Endothelial cell of umbilical vein (primary cell): ENCODE results near the gene TXNDC17. TPM values are rescaled to one million over a fixed set of nuclear protein-coding genes. Genes with fewer than 3 reads are reported as not detected.

ENCODE experiments used
- BruUV-seq: library from RNA; stranded (reverse); fragments of 400-500 nt; replicated peaks from 2 replicates; lab custom pipeline; 2021; lab: Mats Ljungman, UMichigan
- CTCF ChIA-PET: fragments of 300-600, 350-600 bp; sonication (Branson Sonifier 250); formaldehyde crosslinking; loops from one replicate; lab custom pipeline; 2021; ENCODE audit warnings: antibody characterized with exemption, inconsistent platforms; lab: Charles Lee
- POLR2A ChIA-PET: fragments of 300-600, 350-600 bp; sonication (Branson Sonifier 250); formaldehyde crosslinking; loops from one replicate; lab custom pipeline; 2021; ENCODE audit warnings: antibody characterized with exemption, inconsistent platforms; lab: Charles Lee
- DNase-seq: peaks from one replicate; pipeline ENCODE4 v3.0.0-alpha.2; 2011; ENCODE audit warnings: low read depth, low spot score
- FAIRE-seq: peaks from 2 replicates; lab custom pipeline; 2011; peaks lifted over from hg19 to GRCh38; lab: Jason Lieb, UNC
- H2AFZ ChIP-seq: 2 replicates; pipeline ENCODE4 v1.6.0; 2012; ENCODE audit warnings: low read depth, low read length, control low read depth, inconsistent platforms
- H3K27ac ChIP-seq: 2 replicates; pipeline ENCODE4 v1.5.1; 2011; ENCODE audit warnings: low read depth, mild to moderate bottlenecking, control low read depth, low read length, moderate library complexity; ENCODE audit not compliant: insufficient read depth
- H3K27me3 ChIP-seq, 2 experiments: 2 replicates each; pipeline versions ENCODE4 v1.6.0 to v1.6.1; 2011; ENCODE audit warnings: low read length in 2 of 2, mixed read lengths in 1 of 2; ENCODE audit not compliant: control insufficient read depth in 2 of 2, insufficient read depth in 2 of 2
- H3K36me3 ChIP-seq, 2 experiments: 2 replicates in 1 of 2; 3 replicates in 1 of 2; pipeline ENCODE4 v1.5.1; 2011; ENCODE audit warnings: low read length in 2 of 2, mild to moderate bottlenecking in 1 of 2, moderate library complexity in 1 of 2; ENCODE audit not compliant: control insufficient read depth in 2 of 2, insufficient read depth in 2 of 2; ENCODE audit errors: extremely low read depth in 1 of 2
- H3K4me1 ChIP-seq: 3 replicates; pipeline ENCODE4 v1.5.1; 2011; ENCODE audit warnings: mild to moderate bottlenecking, low read length; ENCODE audit not compliant: control insufficient read depth, insufficient read depth; ENCODE audit errors: extremely low read depth
- H3K4me2 ChIP-seq: 2 replicates; pipeline ENCODE4 v1.6.1; 2011; ENCODE audit warnings: low read length, control low read depth, mixed read lengths; ENCODE audit not compliant: insufficient read depth
- H3K4me3 ChIP-seq, 3 experiments: fragments of 200-600 bp in 1 of 3; sonication (generic), shearing (Covaris generic) in 1 of 3; replicated peaks in 1 of 3; 2 replicates each; pipeline ENCODE4 v1.5.1; 2011 to 2016; ENCODE audit warnings: control low read depth in 3 of 3, low read length in 3 of 3, mild to moderate bottlenecking in 2 of 3, inconsistent platforms in 1 of 3, low read depth in 1 of 3, moderate library complexity in 1 of 3; ENCODE audit not compliant: insufficient read depth in 1 of 3
- H3K79me2 ChIP-seq: 2 replicates; pipeline ENCODE4 v1.6.0; 2012; ENCODE audit warnings: low read length, inconsistent platforms; ENCODE audit not compliant: control insufficient read depth, insufficient read depth
- H3K9ac ChIP-seq: replicated peaks from 2 replicates; pipeline ENCODE3; 2011; ENCODE audit warnings: low read length, control low read depth; ENCODE audit not compliant: insufficient read depth; ENCODE audit errors: extremely low read depth
- H3K9me1 ChIP-seq: replicated peaks from 3 replicates; pipeline ENCODE4 v1.6.0; 2011; ENCODE audit warnings: mild to moderate bottlenecking, low read length; ENCODE audit not compliant: control insufficient read depth, insufficient read depth; ENCODE audit errors: extremely low read depth
- H3K9me3 ChIP-seq: replicated peaks from 2 replicates; pipeline ENCODE4 v1.5.1; 2012; ENCODE audit warnings: low read length, inconsistent platforms; ENCODE audit not compliant: control insufficient read depth, insufficient read depth
- H4K20me1 ChIP-seq: replicated peaks from 2 replicates; pipeline ENCODE3; 2011; ENCODE audit warnings: mild to moderate bottlenecking, low read length; ENCODE audit not compliant: control insufficient read depth, insufficient read depth; ENCODE audit errors: extremely low read depth
- EZH2 ChIP-seq: IDR thresholded peaks from 2 replicates; pipeline ENCODE4 v1.6.1; 2012; ENCODE audit warnings: borderline replicate concordance, low read depth, mild to moderate bottlenecking, moderate library complexity, low read length, inconsistent platforms; ENCODE audit not compliant: severe bottlenecking
- FOS ChIP-seq: IDR thresholded peaks from 2 replicates; pipeline ENCODE4 v1.6.1; 2011; ENCODE audit warnings: mild to moderate bottlenecking, low read length, moderate library complexity, borderline replicate concordance; ENCODE audit not compliant: insufficient read depth
- JUN ChIP-seq: IDR thresholded peaks from 2 replicates; pipeline ENCODE4 v1.6.1; 2011; ENCODE audit warnings: borderline replicate concordance, low read depth; ENCODE audit not compliant: insufficient read length, insufficient read depth
- MYC ChIP-seq: IDR thresholded peaks from one replicate; pipeline ENCODE4 v1.6.1; 2011; ENCODE audit warnings: mild to moderate bottlenecking, low read depth, low read length
- POLR2A ChIP-seq: IDR thresholded peaks from 2 replicates; pipeline ENCODE4 v1.6.1; 2012; ENCODE audit warnings: low read depth, mild to moderate bottlenecking, control low read depth, low read length
- dilution Hi-C: fragments of 300-500 bp; cut with MboI; formaldehyde crosslinking; loops from one replicate; pipeline ENCODE4 v1.15.0; 2019; ENCODE audit warnings: low sequenced_read_pairs; ENCODE audit not compliant: extremely low pct_ligation_motif_present
- intact Hi-C: fragments of 100-400 bp; cut with micrococcal nuclease; formaldehyde crosslinking; loops from one replicate; pipeline ENCODE4 v1.10.0; 2022
- polyA plus RNA-seq, 4 experiments: library from polyadenylated mRNA; depleted of rRNA in 3 of 4; stranded (reverse) in 3 of 4; unstranded in 1 of 4; fragments of >200 nt; gene quantifications; 2 replicates each; pipeline versions ENCODE4 v1.2.1 to v1.2.3, GENCODE V29; 2011 to 2012; ENCODE audit warnings: missing spikeins in 1 of 4
- total RNA-seq: library from RNA; stranded (reverse); gene quantifications from 2 replicates; pipeline ENCODE4 v1.2.3, GENCODE V29; 2021
- TF ChIP-seq, protein P1 (sequence below): IDR thresholded peaks from 2 replicates; pipeline ENCODE4 v1.6.1; 2011; ENCODE audit not compliant: insufficient read depth, insufficient read length

Gene TXNDC17
- total and polyA plus RNA-seq, 2 donors (not counting 3 experiments of a cell fraction or from before 2014, with no cell fraction given) = 101 to 297 TPM

DNA sequence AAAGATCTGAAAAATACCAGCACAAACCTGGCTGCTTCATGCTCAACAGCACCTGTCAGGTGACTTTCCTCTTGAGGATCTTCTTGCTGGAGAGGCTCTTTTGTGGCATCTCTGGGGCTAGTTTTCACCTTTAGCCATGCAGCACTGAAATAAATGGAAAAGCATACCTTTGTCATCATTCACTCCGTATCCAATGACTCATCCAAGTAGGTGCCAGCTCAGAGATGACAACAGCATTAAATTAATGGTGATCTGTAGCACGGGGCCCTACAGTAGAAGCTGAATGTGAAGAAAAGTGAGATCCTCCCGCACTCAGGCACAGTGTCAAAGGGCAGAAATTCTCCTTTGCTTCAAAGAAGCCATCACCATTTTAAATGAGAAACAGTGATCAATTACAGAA is 32.5 kb upstream of the TXNDC17 start:
- H3K9me1 ChIP-seq = no peaks in the 10 kb centered on the region
- ChIA-PET POLR2A (no interaction called here), CTCF (interaction anchor here (0.7 to 2.6 kb wide), 5 partner anchors 10 to 137 kb away, joined by 3 to 7 read pairs (median 5); no protein-coding TSS in a partner anchor)
- H3K9ac ChIP-seq = no peak overlapping the region
- H4K20me1 ChIP-seq = no peaks in the 10 kb centered on the region
- FAIRE-seq = no peak
- H3K79me2 ChIP-seq = peaks cover under 1% of the 10 kb centered on the region
- no peaks in the 10 kb centered on the region for H3K27me3 ChIP-seq
- peaks cover 29% of the 10 kb centered on the region in 2 experiments for H3K36me3 ChIP-seq
- no TSS peak for BruUV-seq
- H3K27ac ChIP-seq = no peak overlapping the region
- dilution Hi-C loops = no loop called here
- H3K9me3 ChIP-seq = no peaks in the 10 kb centered on the region
- H3K4me3 ChIP-seq = no peak overlapping the region
- no peaks in the 10 kb centered on the region for H3K4me1 ChIP-seq
- intact Hi-C loops = no loop called here
- no peak overlapping the region for H2AFZ ChIP-seq
- TF ChIP-seq JUN = peak; percentile 19
- TF ChIP-seq, protein P1, sequence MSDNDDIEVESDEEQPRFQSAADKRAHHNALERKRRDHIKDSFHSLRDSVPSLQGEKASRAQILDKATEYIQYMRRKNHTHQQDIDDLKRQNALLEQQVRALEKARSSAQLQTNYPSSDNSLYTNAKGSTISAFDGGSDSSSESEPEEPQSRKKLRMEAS = no peak
- H3K4me2 ChIP-seq = no peak overlapping the region
- DNase-seq = no peak

DNA sequence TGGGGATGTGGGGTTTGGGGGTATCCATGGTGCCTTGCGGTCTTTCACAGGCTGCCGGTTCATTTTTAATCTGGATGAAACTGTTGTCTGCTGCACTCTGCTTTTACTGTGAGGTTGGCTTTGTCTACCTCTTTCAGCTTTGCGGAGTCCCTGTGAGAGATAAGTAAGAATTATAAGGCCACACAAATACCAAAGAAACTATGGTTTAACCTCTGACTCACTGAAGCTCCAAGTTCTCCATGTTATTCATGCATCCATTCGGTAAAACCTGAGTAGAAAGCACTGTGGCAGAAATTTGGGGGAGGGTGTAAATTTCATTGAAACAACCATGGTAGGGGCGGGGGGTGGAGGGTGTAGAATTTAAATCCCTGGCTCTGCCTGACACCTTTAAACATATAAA is 30.8 kb upstream of the TXNDC17 start:
- no peak overlapping the region for H3K4me2 ChIP-seq
- H3K79me2 ChIP-seq = peaks cover 2% of the 10 kb centered on the region
- no peak for FAIRE-seq
- no peaks in the 10 kb centered on the region for H3K9me1 ChIP-seq
- dilution Hi-C loops (no loop called here), intact Hi-C loops (no loop called here)
- no peaks in the 10 kb centered on the region for H3K9me3 ChIP-seq
- CTCF ChIA-PET = interaction anchor here (0.6 to 1.5 kb wide), 2 partner anchors 14 to 1114 kb away, joined by 3 read pairs; no protein-coding TSS in a partner anchor
- H4K20me1 ChIP-seq = no peaks in the 10 kb centered on the region
- no peak overlapping the region for H2AFZ ChIP-seq
- no peak overlapping the region for H3K27ac ChIP-seq
- TF ChIP-seq POLR2A (no peak), EZH2 (no peak), MYC (no peak), FOS (no peak)
- POLR2A ChIA-PET = no interaction called here
- no peak overlapping the region for H3K4me3 ChIP-seq
- H3K27me3 ChIP-seq = no peaks in the 10 kb centered on the region
- no peak overlapping the region for H3K9ac ChIP-seq
- no TSS peak for BruUV-seq
- no peaks in the 10 kb centered on the region for H3K4me1 ChIP-seq
- no peak for DNase-seq
- H3K36me3 ChIP-seq = peaks cover 26 to 29% of the 10 kb centered on the region in 2 experiments
